Measurements from ENCODE around the gene UAP1.

Gene UAP1

DNA sequence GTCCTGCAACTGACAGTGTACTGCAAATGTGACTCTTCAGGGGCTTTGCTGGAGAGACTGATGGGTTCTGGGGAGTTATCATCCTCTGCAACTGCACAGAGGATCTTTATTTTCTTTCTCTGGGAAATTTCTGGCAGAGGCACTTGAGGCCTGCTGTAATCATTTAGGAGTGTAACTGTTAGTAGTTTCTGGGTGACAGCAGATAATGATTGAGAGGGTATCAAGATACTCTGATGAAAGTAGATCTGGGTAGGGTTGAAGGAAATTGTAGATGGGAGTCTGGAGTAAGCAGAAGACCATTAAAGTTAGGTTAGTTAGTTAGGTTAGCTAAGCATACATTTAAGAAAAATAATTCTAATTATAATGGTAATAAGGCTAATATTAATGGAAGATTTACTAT is 59.7 kb downstream of the UAP1 start:
- no peak for DNase-seq

DNA sequence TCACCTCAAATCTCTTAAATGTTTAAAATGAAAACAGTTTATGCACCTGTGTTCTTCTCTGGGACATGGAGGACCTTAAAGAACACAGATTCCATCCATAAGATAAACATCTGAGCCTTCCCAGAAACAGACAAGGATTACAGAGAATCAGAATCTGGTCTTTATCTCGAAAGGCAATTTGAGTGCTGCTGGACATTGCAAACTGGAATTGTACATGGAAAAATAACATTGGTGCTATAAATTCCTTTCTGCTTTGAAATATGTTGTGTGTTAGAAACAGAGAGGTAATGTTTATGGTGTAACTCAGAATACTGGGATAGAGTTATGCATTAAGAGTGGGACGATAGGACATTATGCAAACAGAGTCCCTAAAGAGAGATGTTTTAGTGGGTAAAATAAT is 64.2 kb downstream of the UAP1 start:
- no peak for DNase-seq

DNA sequence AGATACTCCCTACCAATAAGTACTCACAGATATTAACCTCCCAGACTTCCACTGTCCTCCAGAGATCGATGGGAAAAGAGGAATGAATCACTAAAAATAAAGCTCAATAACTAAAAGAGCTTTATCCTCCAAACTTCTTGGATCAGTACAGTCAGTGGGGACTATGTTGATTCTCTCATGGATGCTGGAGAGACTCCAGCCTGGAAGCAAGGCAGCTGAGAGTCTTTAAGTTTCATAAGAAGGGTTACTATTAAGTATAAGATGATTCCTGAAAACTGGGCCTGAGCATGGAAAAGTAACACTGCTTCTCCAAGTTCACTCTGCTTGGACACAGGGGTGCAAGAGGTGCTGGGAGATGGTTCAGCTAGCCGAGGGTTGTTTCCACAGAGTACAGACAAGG is 64.6 kb downstream of the UAP1 start:
- DNase-seq, result no peak

- no peak for DNase-seq
Observed at GRCh38 chr1:162626761-162627160, 65.2 kb downstream of the UAP1 start.

DNA sequence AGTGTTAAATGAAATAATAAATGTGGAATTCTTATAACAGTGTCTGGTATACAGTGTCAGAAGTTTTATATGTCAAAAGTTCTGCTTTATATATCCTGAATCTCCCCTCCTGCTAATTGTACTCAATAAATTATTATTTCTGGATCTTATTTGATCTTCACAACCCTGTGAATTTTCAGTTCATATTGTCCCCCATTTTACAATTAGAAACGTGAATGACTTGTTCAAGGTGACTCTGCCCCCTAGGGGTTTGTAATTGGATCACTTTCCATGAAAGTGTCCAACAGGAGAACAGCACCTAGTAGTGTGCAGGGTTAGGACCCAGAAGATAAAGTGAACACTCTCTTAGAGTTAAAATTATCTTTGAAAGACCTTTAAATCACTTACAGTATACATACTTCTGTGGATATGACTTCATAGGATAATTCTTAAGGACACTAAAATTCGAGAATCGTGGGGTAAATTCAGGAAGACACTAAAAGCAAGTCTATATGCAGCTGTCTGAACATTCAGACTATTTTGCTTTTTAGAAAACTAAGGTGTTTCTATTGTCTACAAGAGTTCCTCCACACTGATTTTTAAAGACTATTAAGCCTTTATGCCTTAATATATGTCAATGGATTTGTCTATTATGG is 66.3 kb downstream of the UAP1 start:
- DNase-seq, result no peak

GRCh38 chr1:162629077-162629627 is 67.6 kb downstream of the UAP1 start:
- no peak for DNase-seq

DNA sequence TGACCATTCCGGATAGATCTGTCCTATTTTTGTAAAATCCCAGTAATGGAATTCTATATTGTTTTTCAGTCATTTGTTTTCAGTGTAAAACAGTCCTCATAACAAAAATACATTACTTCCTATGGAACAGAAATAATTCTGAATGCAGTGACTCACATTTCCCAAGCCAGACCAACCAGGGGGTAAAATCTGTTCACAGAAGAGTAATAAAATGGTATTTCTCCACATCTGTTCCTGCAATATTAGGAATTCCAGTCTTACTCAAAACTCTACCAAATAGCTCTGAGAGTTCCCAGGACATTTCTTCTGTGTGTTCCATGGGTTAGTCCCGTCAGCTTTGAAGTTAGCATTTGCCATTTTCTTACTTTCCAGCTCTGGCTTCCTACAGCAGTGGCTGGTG is 68.1 kb downstream of the UAP1 start:
- DNase-seq, result no peak

DNA sequence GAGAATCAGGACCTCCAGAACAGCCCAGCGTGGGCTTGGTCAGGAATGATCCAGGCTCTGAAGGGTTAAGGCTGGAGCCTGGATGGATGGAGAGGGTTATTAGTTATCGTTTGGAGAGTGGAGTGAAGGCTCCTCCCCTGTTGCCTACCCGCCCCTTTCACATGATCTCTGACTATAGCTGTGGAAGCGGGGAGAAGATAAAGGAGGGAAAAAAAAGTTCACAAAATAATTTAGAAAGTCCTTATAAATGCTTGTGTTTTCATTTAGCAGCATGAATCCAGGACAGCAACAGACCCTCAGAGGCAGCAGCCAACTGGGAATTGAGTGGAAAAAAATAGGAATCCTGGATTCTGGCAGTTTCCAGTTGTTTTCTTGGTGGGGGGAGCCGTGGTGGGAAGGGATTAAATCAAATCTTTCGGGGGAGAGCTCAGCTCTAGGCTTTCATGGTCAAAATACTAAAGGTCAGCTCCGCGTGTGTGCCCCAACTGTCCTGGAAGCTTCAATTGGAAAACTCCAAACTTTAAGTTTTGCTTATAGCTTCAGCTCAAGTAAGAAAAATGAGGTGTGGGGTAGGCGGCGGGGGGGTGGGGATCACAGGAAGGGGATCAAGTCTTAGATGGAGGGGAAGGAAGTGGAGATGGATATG is 70.1 kb downstream of the UAP1 start:
- DNase-seq, result no peak

GRCh38 chr1:162632217-162632666 is 70.7 kb downstream of the UAP1 start, which contains the start of gene DDR2:
TSS of gene DDR2 (plus strand) at chr1:162632464. CDS start at chr1:162719064, 86,600 bp downstream.
- no peak for DNase-seq

GRCh38 chr1:162632698-162633080 is 71.2 kb downstream of the UAP1 start:
- DNase-seq, result no peak

DNA sequence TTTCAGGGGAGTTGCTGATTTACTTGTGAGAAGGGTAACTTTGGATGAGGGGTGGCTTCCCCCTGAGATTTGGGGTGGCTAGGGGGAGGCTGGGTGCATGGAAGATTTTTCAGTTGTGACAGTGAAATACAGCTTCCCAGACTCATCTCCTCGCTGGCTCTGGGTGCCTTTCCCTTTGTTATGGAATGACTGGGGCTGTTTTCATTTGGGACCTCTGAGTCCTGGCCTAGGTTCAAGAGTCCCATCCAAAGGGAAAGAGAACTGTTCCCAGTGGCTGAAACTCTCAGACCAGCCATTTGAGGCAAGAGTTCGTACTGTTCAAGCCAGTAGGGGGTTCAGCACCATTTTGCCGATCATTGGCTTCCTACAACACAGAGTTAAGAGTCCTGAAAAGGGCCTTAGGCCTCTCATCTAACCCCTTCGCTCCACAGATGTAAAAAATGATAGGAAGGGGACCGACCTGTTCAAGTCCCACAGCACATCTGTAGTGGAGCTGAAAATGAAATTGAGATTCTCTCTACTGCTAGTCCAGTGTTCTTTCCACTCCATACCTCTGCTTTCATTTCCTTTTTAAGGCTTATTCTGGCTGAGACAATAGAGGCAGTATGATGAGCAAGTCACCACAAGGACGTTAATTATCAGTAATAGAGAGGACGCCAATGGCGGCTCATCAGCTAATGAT is 71.7 kb downstream of the UAP1 start:
- DNase-seq, result no peak

- no peak for DNase-seq
Observed at GRCh38 chr1:162635418-162635817, 73.9 kb downstream of the UAP1 start.

DNA sequence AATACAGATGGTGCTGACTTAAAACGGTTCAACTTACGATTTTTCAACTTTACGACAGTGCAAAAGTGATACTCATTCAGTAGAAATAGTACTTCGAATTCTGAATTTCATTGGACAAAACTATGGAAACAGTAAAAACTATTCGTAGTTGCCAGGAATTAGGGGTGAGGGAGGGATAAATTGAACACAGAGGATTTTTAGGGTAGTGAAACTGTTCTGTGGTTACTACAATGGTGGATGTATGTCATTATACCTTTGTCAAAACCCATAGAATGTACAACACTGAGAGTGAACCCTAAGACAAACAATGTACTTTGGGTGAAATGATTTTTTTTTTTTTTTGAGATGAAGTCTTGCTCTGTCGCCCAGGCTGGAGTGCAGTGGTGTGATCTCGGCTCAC is 78.2 kb downstream of the UAP1 start:
- no peak for DNase-seq

DNA sequence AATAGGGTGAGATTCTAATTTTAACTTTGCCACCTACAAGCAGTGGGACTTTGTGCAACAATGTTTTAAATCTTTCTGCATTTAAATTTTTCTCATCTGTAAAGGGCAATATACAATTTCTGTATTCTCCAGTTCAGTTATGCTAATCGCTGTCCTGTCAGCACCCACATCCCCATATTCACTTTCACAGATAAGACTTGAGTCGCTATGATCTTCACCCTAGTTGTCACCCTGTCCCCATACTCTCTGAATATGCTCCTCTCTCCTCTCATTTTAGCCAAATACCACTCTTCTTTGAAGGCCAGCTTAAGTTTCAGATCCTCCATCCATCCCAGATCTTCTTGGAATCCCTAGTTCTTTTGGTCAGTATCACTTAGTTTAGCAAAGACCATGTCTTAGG is 79.6 kb downstream of the UAP1 start:
- DNase-seq, result no peak

DNA sequence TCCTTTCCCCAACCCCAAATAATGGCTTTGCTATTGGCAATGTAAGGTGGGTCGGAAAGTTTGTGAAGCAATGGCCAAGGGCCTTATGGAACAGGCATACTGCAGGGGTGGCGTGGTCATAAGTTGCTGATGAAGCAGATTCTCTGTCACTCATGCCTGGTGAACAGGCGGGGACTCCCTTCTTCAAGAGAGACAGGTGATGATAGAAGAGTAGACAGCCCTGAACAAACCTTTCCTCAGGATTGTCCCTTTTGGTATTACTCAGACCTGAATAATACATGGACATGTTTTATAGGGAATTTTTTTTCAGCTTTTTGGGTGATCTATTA is 83.4 kb downstream of the UAP1 start:
- DNase-seq, result no peak

DNA sequence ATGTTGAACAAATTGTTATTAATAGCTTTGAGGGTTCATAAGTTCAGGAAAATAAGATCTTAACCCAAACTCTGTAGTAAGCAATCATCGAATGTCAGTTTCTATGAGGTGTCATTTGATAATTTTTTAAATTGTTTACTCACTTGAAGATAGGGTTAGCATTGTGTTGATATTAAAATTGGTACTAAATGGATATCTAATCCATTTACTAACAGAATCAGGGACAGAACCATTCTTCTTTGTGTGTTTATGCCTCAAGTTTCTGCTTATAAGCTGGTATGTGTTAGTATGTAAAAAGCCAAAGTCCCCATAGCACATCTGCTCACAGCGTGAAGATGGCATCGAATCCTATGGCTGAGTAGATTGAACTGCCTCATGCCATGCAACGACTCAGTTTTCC is 84.1 kb downstream of the UAP1 start:
- no peak for DNase-seq

- DNase-seq, result no peak
Observed at GRCh38 chr1:162649583-162649982, 88.1 kb downstream of the UAP1 start.
